Omental fat pad (tissue), 4 donors: ENCODE measurements around the gene BMP7. TPM values are rescaled to one million over a fixed set of nuclear protein-coding genes. Genes with fewer than 3 reads are reported as not detected.

Source experiments
- ATAC-seq: fragments of 150-250 bp; one replicate; pipeline ENCODE4 v1.9.1; 2016; ENCODE audit warnings: mild to moderate bottlenecking, moderate library complexity; ENCODE audit not compliant: low FRiP score
- DNase-seq: peaks from one replicate; pipeline ENCODE4 v3.0.0-alpha.2; 2019; ENCODE audit warnings: low spot score
- total RNA-seq, 4 donors: library from RNA; depleted of rRNA; stranded (reverse); fragments of >200 nt; gene quantifications; one replicate each; pipeline ENCODE4 v1.1.0, GENCODE V29; 2016
- TF ChIP-seq, protein P1 (sequence below), 3 donors: fragments of 450-650 bp; IDR thresholded peaks; one replicate each; pipeline ENCODE4 v1.5.1; 2016 to 2017; ENCODE audit warnings: antibody characterized with exemption in 3 of 3, mild to moderate bottlenecking in 3 of 3, moderate library complexity in 2 of 3

The BMP7 gene
- total RNA-seq, 4 donors from 2014 or later, result 0.79 to 5.1 (median 1.7) TPM

DNA sequence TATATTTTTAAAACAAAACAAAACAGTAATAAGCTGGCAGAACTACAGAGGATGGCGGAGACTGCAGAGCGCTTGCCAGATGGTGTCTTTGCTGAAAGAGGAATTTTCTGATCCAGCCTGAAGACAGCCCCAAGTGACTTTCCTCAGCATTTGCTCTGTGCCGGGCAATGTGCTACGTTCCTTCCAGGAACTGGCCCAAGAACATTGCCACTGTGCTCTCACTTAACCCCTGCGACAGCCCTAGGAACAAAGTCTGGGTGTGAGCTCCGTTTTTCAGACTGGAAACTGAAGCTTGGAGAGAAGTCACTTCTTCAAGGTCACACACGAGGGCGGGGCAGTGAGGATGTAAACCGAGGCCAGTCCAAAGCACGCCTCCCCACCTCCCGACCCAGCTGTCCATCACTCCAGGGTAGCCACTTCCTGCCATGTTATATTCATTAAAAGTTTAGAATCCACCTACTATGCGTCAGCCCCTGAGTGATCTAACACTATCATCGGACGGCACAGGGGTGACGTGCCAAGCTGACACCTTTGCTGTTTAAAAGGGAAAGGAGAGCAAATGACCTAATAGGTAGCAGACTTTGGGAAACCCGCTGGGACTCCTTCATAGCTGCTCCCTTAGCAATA is 22.3 kb upstream of the BMP7 start:
- no peak for DNase-seq
- ATAC-seq, result no peak
- TF ChIP-seq, protein P1, sequence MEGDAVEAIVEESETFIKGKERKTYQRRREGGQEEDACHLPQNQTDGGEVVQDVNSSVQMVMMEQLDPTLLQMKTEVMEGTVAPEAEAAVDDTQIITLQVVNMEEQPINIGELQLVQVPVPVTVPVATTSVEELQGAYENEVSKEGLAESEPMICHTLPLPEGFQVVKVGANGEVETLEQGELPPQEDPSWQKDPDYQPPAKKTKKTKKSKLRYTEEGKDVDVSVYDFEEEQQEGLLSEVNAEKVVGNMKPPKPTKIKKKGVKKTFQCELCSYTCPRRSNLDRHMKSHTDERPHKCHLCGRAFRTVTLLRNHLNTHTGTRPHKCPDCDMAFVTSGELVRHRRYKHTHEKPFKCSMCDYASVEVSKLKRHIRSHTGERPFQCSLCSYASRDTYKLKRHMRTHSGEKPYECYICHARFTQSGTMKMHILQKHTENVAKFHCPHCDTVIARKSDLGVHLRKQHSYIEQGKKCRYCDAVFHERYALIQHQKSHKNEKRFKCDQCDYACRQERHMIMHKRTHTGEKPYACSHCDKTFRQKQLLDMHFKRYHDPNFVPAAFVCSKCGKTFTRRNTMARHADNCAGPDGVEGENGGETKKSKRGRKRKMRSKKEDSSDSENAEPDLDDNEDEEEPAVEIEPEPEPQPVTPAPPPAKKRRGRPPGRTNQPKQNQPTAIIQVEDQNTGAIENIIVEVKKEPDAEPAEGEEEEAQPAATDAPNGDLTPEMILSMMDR (IDR thresholded peaks at IDR 0.05), result no peak

DNA sequence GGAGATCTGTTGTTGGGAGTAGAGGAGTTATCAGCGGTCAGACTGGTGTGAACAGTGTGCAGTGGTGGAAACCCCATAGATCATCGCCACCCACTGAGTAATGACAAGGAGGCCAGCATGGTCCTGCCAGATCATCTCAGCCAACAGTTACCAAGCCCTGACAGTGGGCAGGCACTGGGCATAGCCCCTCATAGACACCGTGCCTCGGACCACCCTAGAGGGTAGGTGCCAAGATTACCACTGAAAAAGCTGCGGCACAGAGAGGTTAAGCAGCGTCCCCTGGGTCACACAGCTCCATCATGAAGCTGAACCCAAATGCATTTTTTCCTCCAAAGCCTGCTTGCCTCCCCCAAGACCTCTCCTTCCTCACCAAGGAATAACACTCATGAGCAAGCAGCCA is 21.5 kb upstream of the BMP7 start:
- TF ChIP-seq, protein P1 (IDR thresholded peaks at IDR 0.05), result no peak
- peak; percentile 69 for ATAC-seq
- DNase-seq, result no peak

- no peak for DNase-seq
- ATAC-seq, result peak; percentile 1
- TF ChIP-seq, protein P1 (IDR thresholded peaks at IDR 0.05), result no peak
Observed at GRCh38 chr20:57287007-57287880, 20.8 kb upstream of the BMP7 start.

DNA sequence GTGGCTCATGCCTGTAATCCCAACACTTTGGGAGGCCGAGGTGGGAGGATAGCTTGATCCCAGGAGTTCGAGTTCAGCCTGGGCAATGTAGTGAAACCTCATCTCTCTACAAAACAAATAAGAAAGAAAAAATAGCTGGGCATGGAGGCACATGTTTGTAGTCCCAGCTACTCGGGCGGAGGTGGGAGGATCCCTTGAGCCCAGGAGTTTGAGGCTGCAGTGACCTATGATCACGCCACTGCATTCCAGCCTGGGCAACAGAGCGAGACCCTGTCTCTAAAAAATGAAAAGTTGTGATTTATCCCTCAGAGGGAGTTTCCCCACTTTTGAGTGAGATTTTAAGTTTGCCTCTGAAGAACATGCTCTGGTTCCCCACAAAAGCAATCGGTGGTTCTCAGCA is 17.4 kb upstream of the BMP7 start:
- ATAC-seq (no peak), DNase-seq (no peak)
- TF ChIP-seq, protein P1 (IDR thresholded peaks at IDR 0.05), result no peak

GRCh38 chr20:57282670-57283361 is 16.4 kb upstream of the BMP7 start:
- no peak for DNase-seq
- TF ChIP-seq, protein P1 (IDR thresholded peaks at IDR 0.05), result no peak
- no peak for ATAC-seq

- TF ChIP-seq, protein P1 (IDR thresholded peaks at IDR 0.05), result no peak
- DNase-seq (no peak), ATAC-seq (no peak)
Observed at GRCh38 chr20:57281900-57282299, 15.5 kb upstream of the BMP7 start.
